H9 (cell line): Measurements from ENCODE around the gene SLC7A1. TPM values are rescaled to one million over a fixed set of nuclear protein-coding genes. Genes with fewer than 3 reads are reported as not detected.
A peak's percentile ranks its signal among the peaks of the same experiment; 100 is the strongest.

Experiments used
- DNase-seq: peaks from one replicate; pipeline ENCODE4 v3.0.0-alpha.2; 2017
- H2AFZ ChIP-seq: one replicate; pipeline ENCODE4 v1.6.1; 2013; ENCODE audit warnings: mild to moderate bottlenecking, low read length, control low read depth, moderate library complexity
- H2AK5ac ChIP-seq: 2 replicates; pipeline ENCODE4 v1.6.1; 2013; ENCODE audit warnings: low read length, control low read depth, mixed read lengths; ENCODE audit not compliant: insufficient read length
- H2BK120ac ChIP-seq: one replicate; pipeline ENCODE4 v1.6.1; 2013; ENCODE audit warnings: low read depth, mild to moderate bottlenecking, low read length, control low read depth, inconsistent platforms; ENCODE audit not compliant: poor library complexity, severe bottlenecking
- H2BK12ac ChIP-seq: 2 replicates; pipeline ENCODE4 v1.6.1; 2013; ENCODE audit warnings: low read length, control low read depth, mixed read lengths, low read depth; ENCODE audit not compliant: insufficient read length
- H2BK15ac ChIP-seq: 2 replicates; pipeline ENCODE4 v1.6.1; 2013; ENCODE audit warnings: low read depth, low read length, control low read depth
- H2BK20ac ChIP-seq: one replicate; pipeline ENCODE4 v1.6.1; 2013; ENCODE audit warnings: low read depth, mild to moderate bottlenecking, low read length, control low read depth, inconsistent platforms; ENCODE audit not compliant: poor library complexity, severe bottlenecking
- H2BK5ac ChIP-seq: 2 replicates; pipeline ENCODE4 v1.6.1; 2013; ENCODE audit warnings: low read length, control low read depth, mixed read lengths; ENCODE audit not compliant: insufficient read length
- H3K14ac ChIP-seq: 2 replicates; pipeline ENCODE4 v1.6.1; 2013; ENCODE audit warnings: low read length, control low read depth; ENCODE audit not compliant: insufficient read depth
- H3K18ac ChIP-seq: 2 replicates; pipeline ENCODE4 v1.6.1; 2013; ENCODE audit warnings: low read depth, mild to moderate bottlenecking, mixed read lengths, low read length, control low read depth; ENCODE audit not compliant: insufficient read length
- H3K23ac ChIP-seq: 2 replicates; pipeline ENCODE4 v1.6.1; 2013; ENCODE audit warnings: low read length, control low read depth, mixed read lengths, low read depth; ENCODE audit not compliant: insufficient read length
- H3K23me2 ChIP-seq: 2 replicates; pipeline ENCODE4 v1.6.1; 2013; ENCODE audit warnings: low read depth, mild to moderate bottlenecking, mixed read lengths, low read length, control low read depth; ENCODE audit not compliant: insufficient read length, poor library complexity, severe bottlenecking
- H3K27ac ChIP-seq: 2 replicates; pipeline ENCODE4 v1.5.1; 2013; ENCODE audit warnings: low read length, control low read depth, mixed read lengths, low read depth; ENCODE audit not compliant: insufficient read length
- H3K27me3 ChIP-seq: 2 replicates; pipeline ENCODE4 v1.6.1; 2013; ENCODE audit warnings: low read length, control low read depth, inconsistent platforms; ENCODE audit not compliant: insufficient read depth
- H3K4ac ChIP-seq: 2 replicates; pipeline ENCODE4 v1.6.1; 2013; ENCODE audit warnings: low read depth, mild to moderate bottlenecking, control low read depth, inconsistent platforms, low read length, moderate library complexity
- H3K4me1 ChIP-seq: 2 replicates; pipeline ENCODE4 v1.6.1; 2013; ENCODE audit warnings: low read length, control low read depth, inconsistent platforms; ENCODE audit not compliant: insufficient read depth
- H3K4me2 ChIP-seq: 2 replicates; pipeline ENCODE4 v1.6.1; 2013; ENCODE audit warnings: low read length, control low read depth, mixed read lengths; ENCODE audit not compliant: insufficient read length, insufficient read depth
- H3K56ac ChIP-seq: 2 replicates; pipeline ENCODE4 v1.6.1; 2013; ENCODE audit warnings: low read depth, mild to moderate bottlenecking, mixed read lengths, low read length, control low read depth; ENCODE audit not compliant: insufficient read length
- H3K79me1 ChIP-seq: 2 replicates; pipeline ENCODE4 v1.6.1; 2013; ENCODE audit warnings: low read depth, mild to moderate bottlenecking, moderate library complexity, low read length, control low read depth, inconsistent platforms; ENCODE audit not compliant: insufficient read depth, poor library complexity, severe bottlenecking
- H3K79me2 ChIP-seq: 2 replicates; pipeline ENCODE4 v1.6.1; 2013; ENCODE audit warnings: low read length, control low read depth, inconsistent platforms; ENCODE audit not compliant: insufficient read depth
- H3K9ac ChIP-seq: 2 replicates; pipeline ENCODE4 v1.6.1; 2013; ENCODE audit warnings: low read length, control low read depth, mixed read lengths; ENCODE audit not compliant: insufficient read length; ENCODE audit errors: extremely low read depth
- H3K9me3 ChIP-seq: one replicate; pipeline ENCODE4 v1.6.1; 2013; ENCODE audit warnings: low read depth, low read length, inconsistent platforms; ENCODE audit not compliant: control insufficient read depth
- H3T11ph ChIP-seq: one replicate; pipeline ENCODE4 v1.6.1; 2013; ENCODE audit warnings: mild to moderate bottlenecking, low read length, control low read depth, inconsistent platforms
- H4K20me1 ChIP-seq: one replicate; pipeline ENCODE4 v1.6.1; 2013; ENCODE audit not compliant: control insufficient read depth, insufficient read length, insufficient read depth
- H4K5ac ChIP-seq: 2 replicates; pipeline ENCODE4 v1.6.1; 2013; ENCODE audit warnings: low read depth, mild to moderate bottlenecking, mixed read lengths, low read length, control low read depth; ENCODE audit not compliant: insufficient read length
- H4K8ac ChIP-seq: replicated peaks from 2 replicates; pipeline ENCODE4 v1.6.1; 2013; ENCODE audit warnings: low read length, control low read depth, mixed read lengths, low read depth; ENCODE audit not compliant: insufficient read length
- H4K91ac ChIP-seq: 2 replicates; pipeline ENCODE4 v1.6.1; 2013; ENCODE audit warnings: low read depth, mild to moderate bottlenecking, moderate library complexity, mixed read lengths, low read length, control low read depth; ENCODE audit not compliant: insufficient read length
- H3K27ac Mint-ChIP-seq, 3 experiments: 2 replicates in 2 of 3; 3 replicates in 1 of 3; pipeline ENCODE4 v1.8.0; 2020 to 2021; ENCODE audit warnings: mixed read lengths in 3 of 3, mild to moderate bottlenecking in 1 of 3, moderate library complexity in 1 of 3
- H3K27me3 Mint-ChIP-seq: 2 replicates; pipeline ENCODE4 v1.8.0; 2021; ENCODE audit warnings: low read depth, mild to moderate bottlenecking, moderate library complexity, mixed read lengths
- H3K36me3 Mint-ChIP-seq, 3 experiments: 2 replicates in 2 of 3; 3 replicates in 1 of 3; pipeline ENCODE4 v1.8.0; 2020 to 2021; ENCODE audit warnings: low read depth in 3 of 3, mixed read lengths in 3 of 3; ENCODE audit not compliant: insufficient read depth in 1 of 3
- H3K4me1 Mint-ChIP-seq, 2 experiments: 2 replicates each; pipeline ENCODE4 v1.8.0; 2020; ENCODE audit warnings: mixed read lengths in 2 of 2
- H3K4me3 Mint-ChIP-seq, 2 experiments: 2 replicates in 1 of 2; 3 replicates in 1 of 2; pipeline ENCODE4 v1.8.0; 2020 to 2021; ENCODE audit warnings: mild to moderate bottlenecking in 2 of 2, mixed read lengths in 2 of 2, moderate library complexity in 1 of 2
- H3K9me3 Mint-ChIP-seq, 2 experiments: 2 replicates in 1 of 2; 3 replicates in 1 of 2; pipeline ENCODE4 v1.8.0; 2020; ENCODE audit warnings: mild to moderate bottlenecking in 2 of 2, mixed read lengths in 2 of 2, moderate library complexity in 1 of 2
- WGBS: extraction: QIAGEN DNeasy Blood & Tissue Kit; methylation state at CpG from one replicate; pipeline ENCODE4 v1.1.7; 2013; ENCODE audit warnings: missing lambda C conversion rate, low lambda C conversion rate, mixed read lengths; ENCODE audit not compliant: insufficient read length; ENCODE audit errors: extremely low coverage; 5-methylcytosine and 5-hydroxymethylcytosine counted together
- total RNA-seq: library from RNA; stranded (reverse); gene quantifications from 2 replicates; pipeline ENCODE4 v1.2.1, GENCODE V29; 2021
- TF ChIP-seq, protein P1 (sequence below): fragments of 200-600 bp; sonication (generic); conservative IDR thresholded peaks from 3 replicates; pipeline ENCODE4 v1.8.0; 2021; ENCODE audit warnings: antibody characterized with exemption, mild to moderate bottlenecking

The SLC7A1 gene
- total RNA-seq, 1 experiment from 2014 or later: 109 TPM

- H3K4me3 Mint-ChIP-seq: peak overlapping the region in 1 of 2 experiments; percentile 48; a peak in 2 of 5 replicates
- DNase-seq: peak; percentile 84
- TF ChIP-seq, protein P1, sequence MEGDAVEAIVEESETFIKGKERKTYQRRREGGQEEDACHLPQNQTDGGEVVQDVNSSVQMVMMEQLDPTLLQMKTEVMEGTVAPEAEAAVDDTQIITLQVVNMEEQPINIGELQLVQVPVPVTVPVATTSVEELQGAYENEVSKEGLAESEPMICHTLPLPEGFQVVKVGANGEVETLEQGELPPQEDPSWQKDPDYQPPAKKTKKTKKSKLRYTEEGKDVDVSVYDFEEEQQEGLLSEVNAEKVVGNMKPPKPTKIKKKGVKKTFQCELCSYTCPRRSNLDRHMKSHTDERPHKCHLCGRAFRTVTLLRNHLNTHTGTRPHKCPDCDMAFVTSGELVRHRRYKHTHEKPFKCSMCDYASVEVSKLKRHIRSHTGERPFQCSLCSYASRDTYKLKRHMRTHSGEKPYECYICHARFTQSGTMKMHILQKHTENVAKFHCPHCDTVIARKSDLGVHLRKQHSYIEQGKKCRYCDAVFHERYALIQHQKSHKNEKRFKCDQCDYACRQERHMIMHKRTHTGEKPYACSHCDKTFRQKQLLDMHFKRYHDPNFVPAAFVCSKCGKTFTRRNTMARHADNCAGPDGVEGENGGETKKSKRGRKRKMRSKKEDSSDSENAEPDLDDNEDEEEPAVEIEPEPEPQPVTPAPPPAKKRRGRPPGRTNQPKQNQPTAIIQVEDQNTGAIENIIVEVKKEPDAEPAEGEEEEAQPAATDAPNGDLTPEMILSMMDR: no peak
- H3K56ac ChIP-seq: no peak overlapping the region
- peak overlapping the region; percentile 9 for H3K4me2 ChIP-seq
- no peak overlapping the region for H2BK20ac ChIP-seq
- H3K27ac ChIP-seq: no peak overlapping the region
- no peaks in the 10 kb centered on the region for H4K20me1 ChIP-seq
- H3T11ph ChIP-seq: no peak overlapping the region
- no peaks in the 10 kb centered on the region for H3K23me2 ChIP-seq
- no peak overlapping the region for H4K5ac ChIP-seq
- no peaks in the 10 kb centered on the region for H3K9me3 Mint-ChIP-seq
- no peaks in the 10 kb centered on the region for H3K9me3 ChIP-seq
- H3K79me1 ChIP-seq: no peaks in the 10 kb centered on the region
- H3K4ac ChIP-seq: no peak overlapping the region
- no peak overlapping the region for H2BK12ac ChIP-seq
- WGBS: no CpG with 5 or more reads among the region's 32 CpGs
- peaks cover 11% of the 10 kb centered on the region in 2 experiments; a peak in 3 of 4 replicates for H3K4me1 Mint-ChIP-seq
- H2AFZ ChIP-seq: no peak overlapping the region
- no peaks in the 10 kb centered on the region for H3K27me3 ChIP-seq
- H3K79me2 ChIP-seq: no peaks in the 10 kb centered on the region
- H3K36me3 Mint-ChIP-seq: no peaks in the 10 kb centered on the region
- H3K4me1 ChIP-seq: no peaks in the 10 kb centered on the region
- no peak overlapping the region for H2BK15ac ChIP-seq
- H3K18ac ChIP-seq: no peak overlapping the region
- no peak overlapping the region for H4K91ac ChIP-seq
- H4K8ac ChIP-seq: no peak overlapping the region
- no peak overlapping the region for H2BK120ac ChIP-seq
- no peak overlapping the region for H3K23ac ChIP-seq
- H2BK5ac ChIP-seq: no peak overlapping the region
- H3K14ac ChIP-seq: no peak overlapping the region; the same call in 1 of the 2 replicates
- no peak overlapping the region for H3K9ac ChIP-seq
- H3K27ac Mint-ChIP-seq: no peak overlapping the region
- H3K27me3 Mint-ChIP-seq: peaks cover 18% of the 10 kb centered on the region
- no peak overlapping the region for H2AK5ac ChIP-seq
These were observed 92.2 kb downstream of the SLC7A1 start for GRCh38 chr13:29503041-29503837.
